Measurements from ENCODE around the gene OR5H1. TPM values are rescaled to one million over a fixed set of nuclear protein-coding genes. Genes with fewer than 3 reads are reported as not detected.
"Not testable (repeated sequence)": the region's sequence is repeated elsewhere in the genome, so short reads cannot be mapped to it uniquely, and the experiment has no call there.

OR5H1 gene
- not detected for total RNA-seq
- 0 reads per million in 2 donors for total RNA-seq

- no peak within 1 kb of the TSS for H3K4me3 Mint-ChIP-seq
- H3K27ac Mint-ChIP-seq, result no peak within 1 kb of the TSS
- H3K36me3 Mint-ChIP-seq (ENCODE audit: low read depth), result no peaks in the 10 kb centered on the region
- no peaks in the 10 kb centered on the region for H3K9me3 ChIP-seq (ENCODE audit: control insufficient read depth, low read length, poor library complexity, severe bottlenecking)
- no peaks in the 10 kb centered on the region for H3K4me1 Mint-ChIP-seq
- H3K27me3 Mint-ChIP-seq, result peaks cover 16% of the 10 kb centered on the region
- no peak for ATAC-seq
- DNase-seq, result no peak
These were observed at the start of gene OR5H1 for GRCh38 chr3:98130421-98130820. TSS of gene OR5H1 (plus strand) at chr3:98130721. CDS start at chr3:98132698, 1,977 bp downstream.

DNA sequence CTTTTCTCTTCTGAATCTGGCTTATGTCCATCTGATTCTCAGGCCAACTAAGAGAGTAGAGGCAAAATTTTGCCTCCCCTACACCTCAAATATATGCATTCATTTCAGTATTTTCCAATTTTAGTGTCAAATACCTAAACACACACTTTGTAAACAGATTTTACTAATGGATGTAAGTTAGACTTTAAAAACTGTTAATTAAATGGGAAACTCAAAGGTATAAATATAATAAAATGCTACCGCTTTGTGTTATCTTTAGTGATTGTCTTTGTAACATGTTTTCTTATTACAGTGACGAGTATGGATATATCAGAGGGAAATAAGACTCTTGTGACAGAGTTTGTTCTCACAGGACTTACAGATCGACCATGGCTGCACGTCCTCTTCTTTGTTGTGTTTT lies 43.6 kb upstream of the OR5H1 start, which contains the start of gene OR5AC2:
Gene OR5AC2 (plus strand): TSS at position 301 of the 400 bp plus-strand sequence. CDS start 0 bp downstream, at position 301.
- no peaks in the 10 kb centered on the region for H3K36me3 Mint-ChIP-seq (ENCODE audit: low read depth)
- no peaks in the 10 kb centered on the region for H3K4me1 Mint-ChIP-seq
- ATAC-seq (no peak), DNase-seq (no peak)
- no peak within 1 kb of the TSS for H3K27ac Mint-ChIP-seq
- no peak within 1 kb of the TSS for H3K4me3 Mint-ChIP-seq
- H3K9me3 ChIP-seq (ENCODE audit: control insufficient read depth, low read length, poor library complexity, severe bottlenecking), result no peaks in the 10 kb centered on the region
- H3K27me3 Mint-ChIP-seq, result peaks cover 6% of the 10 kb centered on the region

DNA sequence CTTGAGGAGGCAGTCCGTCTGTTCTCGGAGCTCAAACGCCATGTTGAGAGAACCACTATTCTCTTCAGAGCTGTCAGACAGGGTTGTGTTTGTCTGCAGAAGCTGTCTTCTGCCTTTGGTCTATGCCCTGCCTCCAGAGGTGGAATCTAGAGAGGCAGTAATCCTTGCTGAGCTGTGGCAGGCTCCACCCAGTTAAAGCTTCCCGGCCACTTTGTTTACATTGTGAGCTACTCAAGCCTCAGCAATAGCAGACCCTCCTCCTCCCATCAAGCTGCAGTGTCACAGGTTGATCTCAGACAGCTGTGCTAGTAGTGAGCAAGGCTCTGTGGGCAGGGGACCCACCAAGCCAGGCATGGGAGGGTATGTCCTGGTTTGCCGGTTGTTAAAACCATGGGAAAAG lies 34.6 kb upstream of the OR5H1 start:
- no peak overlapping the region for H3K27ac Mint-ChIP-seq
- no peaks in the 10 kb centered on the region for H3K36me3 Mint-ChIP-seq (ENCODE audit: low read depth)
- H3K4me3 Mint-ChIP-seq, result no peak overlapping the region
- no peaks in the 10 kb centered on the region for H3K4me1 Mint-ChIP-seq
- DNase-seq (no peak), ATAC-seq (no peak)
- H3K27me3 Mint-ChIP-seq, result no peaks in the 10 kb centered on the region
- no peaks in the 10 kb centered on the region for H3K9me3 ChIP-seq (ENCODE audit: control insufficient read depth, low read length, poor library complexity, severe bottlenecking)

DNA sequence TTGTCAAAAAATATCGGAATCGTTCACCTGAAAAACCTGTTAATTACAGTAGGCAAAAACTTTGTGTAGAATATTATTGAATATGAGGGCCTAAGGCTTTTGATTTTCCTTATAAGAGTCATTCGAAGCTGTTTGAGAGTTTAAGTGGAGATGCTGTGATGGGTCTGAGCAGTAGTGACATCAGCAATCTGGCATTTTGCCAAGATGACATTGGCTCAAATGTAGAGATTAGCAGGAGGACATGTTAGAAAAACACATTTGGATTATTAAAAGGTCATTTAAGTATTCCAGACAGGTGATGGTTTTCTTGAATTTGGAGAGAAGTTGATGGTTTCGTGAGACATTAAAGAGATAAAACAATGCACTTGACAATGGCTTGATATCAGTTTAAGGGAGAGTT lies 30.7 kb upstream of the OR5H1 start:
- peaks cover 4% of the 10 kb centered on the region for H3K27me3 Mint-ChIP-seq
- no peak overlapping the region for H3K4me3 Mint-ChIP-seq
- H3K36me3 Mint-ChIP-seq (ENCODE audit: low read depth), result no peaks in the 10 kb centered on the region
- DNase-seq (no peak), ATAC-seq (no peak)
- H3K9me3 ChIP-seq (ENCODE audit: control insufficient read depth, low read length, poor library complexity, severe bottlenecking), result no peaks in the 10 kb centered on the region
- H3K4me1 Mint-ChIP-seq, result no peaks in the 10 kb centered on the region
- H3K27ac Mint-ChIP-seq, result no peak overlapping the region

DNA sequence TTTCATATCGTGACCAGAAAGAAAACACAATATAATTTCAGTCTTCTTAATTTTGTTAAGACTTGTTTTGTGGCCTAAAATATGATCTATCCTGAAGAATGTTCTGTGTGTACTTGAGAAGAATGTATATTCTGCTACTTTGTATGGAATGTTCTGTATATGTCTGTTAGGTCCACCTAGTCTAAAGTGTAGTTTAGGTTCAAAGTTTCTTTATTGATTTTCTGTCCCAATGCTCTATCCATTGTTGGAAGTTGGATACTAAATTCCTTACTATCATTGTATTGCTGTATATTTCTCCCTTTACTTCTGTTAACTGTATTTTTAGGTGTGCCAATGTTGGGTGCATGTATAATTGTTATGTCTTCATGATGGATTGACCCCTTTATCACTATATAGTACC lies 22.4 kb upstream of the OR5H1 start:
- Mint-ChIP-seq H3K27me3 (peaks cover 9% of the 10 kb centered on the region), H3K4me3 (no peak overlapping the region), H3K27ac (no peak overlapping the region), H3K36me3 (ENCODE audit: low read depth) (peaks cover 2% of the 10 kb centered on the region), H3K4me1 (no peaks in the 10 kb centered on the region)
- no peak for DNase-seq
- ATAC-seq, result no peak
- H3K9me3 ChIP-seq (ENCODE audit: control insufficient read depth, low read length, poor library complexity, severe bottlenecking), result no peaks in the 10 kb centered on the region

DNA sequence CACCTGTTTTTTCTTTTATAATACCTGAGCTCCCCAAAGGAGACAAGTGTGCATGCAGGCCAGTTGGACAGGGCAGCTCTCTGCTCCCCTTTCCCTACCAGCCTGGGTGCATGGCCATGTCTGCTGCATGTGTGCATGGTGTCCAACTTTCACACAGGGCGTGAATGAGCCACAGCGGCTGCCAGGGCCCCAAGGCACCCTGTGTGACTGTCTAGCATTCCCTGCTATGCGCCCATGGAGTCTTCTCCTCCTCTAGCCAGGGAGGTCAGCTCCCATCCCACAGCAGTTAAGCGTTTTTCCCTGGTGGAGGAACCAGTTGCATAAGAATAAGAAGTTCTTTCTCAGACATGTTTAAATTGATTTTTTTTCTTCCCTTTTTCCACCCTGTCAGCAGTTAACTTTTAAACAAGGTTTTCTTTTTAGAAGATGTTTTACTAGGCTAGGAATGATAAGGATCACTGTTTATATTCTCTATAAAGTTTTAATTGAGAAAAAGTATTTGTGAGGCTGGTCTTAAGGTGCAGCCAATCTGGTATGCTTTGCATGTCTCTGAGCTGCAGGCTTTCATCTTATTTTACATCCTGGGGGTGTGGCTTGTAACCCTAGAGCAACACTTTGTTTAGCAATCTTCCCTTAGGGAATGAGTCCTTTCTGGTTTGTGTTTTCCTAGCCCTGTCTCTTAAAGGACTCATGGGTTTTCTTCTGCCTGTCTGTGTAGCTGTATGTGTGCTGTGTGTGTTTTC lies 20.5 kb upstream of the OR5H1 start:
- H3K36me3 Mint-ChIP-seq (ENCODE audit: low read depth), result peaks cover 2% of the 10 kb centered on the region
- H3K27ac Mint-ChIP-seq, result no peak overlapping the region
- H3K9me3 ChIP-seq (ENCODE audit: control insufficient read depth, low read length, poor library complexity, severe bottlenecking), result no peaks in the 10 kb centered on the region
- H3K4me3 Mint-ChIP-seq, result no peak overlapping the region
- DNase-seq, result no peak
- peaks cover 3% of the 10 kb centered on the region for H3K27me3 Mint-ChIP-seq
- ATAC-seq, result no peak
- H3K4me1 Mint-ChIP-seq, result no peaks in the 10 kb centered on the region

DNA sequence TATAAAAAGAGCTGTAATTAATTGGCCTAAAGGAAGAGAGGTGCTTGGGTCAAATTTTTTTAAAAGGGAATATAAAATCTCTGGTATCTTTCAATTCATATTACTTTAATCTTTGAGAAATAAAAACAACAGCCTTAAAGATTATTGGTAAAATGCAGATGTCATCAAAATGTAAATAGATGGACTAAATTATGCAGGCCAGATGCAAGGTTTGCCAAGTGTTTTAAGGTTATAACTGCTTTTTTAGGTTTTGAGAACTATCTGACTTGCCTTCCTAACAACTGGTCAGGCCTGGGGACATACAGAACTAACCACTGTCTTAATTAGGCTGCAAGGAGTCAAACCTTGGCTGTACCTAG lies 20.0 kb upstream of the OR5H1 start:
- Mint-ChIP-seq H3K4me3 (no peak overlapping the region), H3K27ac (no peak overlapping the region), H3K4me1 (no peaks in the 10 kb centered on the region), H3K36me3 (ENCODE audit: low read depth) (peaks cover 2% of the 10 kb centered on the region), H3K27me3 (peaks cover under 1% of the 10 kb centered on the region)
- no peaks in the 10 kb centered on the region for H3K9me3 ChIP-seq (ENCODE audit: control insufficient read depth, low read length, poor library complexity, severe bottlenecking)
- DNase-seq, result no peak
- no peak for ATAC-seq

DNA sequence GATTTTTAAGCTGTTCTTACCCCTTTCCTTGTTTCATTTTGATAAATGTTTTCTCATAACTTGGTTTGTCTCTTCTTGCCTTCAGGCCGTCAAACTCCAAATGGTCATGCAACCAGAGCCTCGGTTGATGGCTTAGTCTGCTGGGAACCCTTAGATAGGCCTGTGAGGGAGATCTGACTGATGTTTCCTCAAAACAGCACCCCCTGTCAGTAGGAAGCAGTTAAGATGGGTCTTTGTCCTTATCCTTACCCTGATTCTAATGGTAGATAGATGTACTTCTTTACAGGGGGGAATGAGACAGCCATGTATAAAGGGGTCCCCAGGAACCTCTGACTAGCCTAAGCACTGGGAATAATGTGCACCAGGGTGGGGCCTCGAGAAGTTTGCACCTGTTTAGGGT lies 16.3 kb upstream of the OR5H1 start:
- H3K9me3 ChIP-seq (ENCODE audit: control insufficient read depth, low read length, poor library complexity, severe bottlenecking), result no peaks in the 10 kb centered on the region
- no peak for DNase-seq
- no peak for ATAC-seq
- Mint-ChIP-seq H3K4me3 (no peak overlapping the region), H3K4me1 (no peaks in the 10 kb centered on the region), H3K27me3 (peaks cover 13% of the 10 kb centered on the region), H3K27ac (no peak overlapping the region), H3K36me3 (ENCODE audit: low read depth) (no peaks in the 10 kb centered on the region)

- Mint-ChIP-seq H3K27me3 (peaks cover 13% of the 10 kb centered on the region), H3K36me3 (ENCODE audit: low read depth) (no peaks in the 10 kb centered on the region), H3K27ac (no peak overlapping the region), H3K4me1 (no peaks in the 10 kb centered on the region), H3K4me3 (no peak overlapping the region)
- no peak for ATAC-seq
- no peaks in the 10 kb centered on the region for H3K9me3 ChIP-seq (ENCODE audit: control insufficient read depth, low read length, poor library complexity, severe bottlenecking)
- DNase-seq, result no peak
These were observed 14.8 kb upstream of the OR5H1 start for GRCh38 chr3:98115717-98116116.

DNA sequence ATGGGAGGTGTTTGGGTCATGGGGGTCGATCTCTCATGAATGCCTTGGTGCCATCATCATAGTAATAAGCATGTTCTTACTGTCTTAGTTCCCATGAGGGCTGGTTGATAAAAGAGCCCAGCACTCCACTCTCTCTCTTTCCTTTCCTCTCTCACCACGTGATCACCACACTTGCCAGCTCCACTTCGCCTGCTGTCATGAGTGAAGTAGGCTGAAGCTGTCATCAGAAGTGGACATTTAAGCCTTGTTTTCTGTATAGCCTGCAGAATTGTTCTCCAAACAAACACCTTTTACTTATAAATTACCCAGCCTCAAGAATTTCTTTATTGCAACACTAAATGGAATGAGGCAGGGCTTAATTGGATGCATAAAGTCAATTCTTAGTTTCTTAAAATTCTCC lies 6.1 kb downstream of the OR5H1 start:
- H3K9me3 ChIP-seq (ENCODE audit: control insufficient read depth, low read length, poor library complexity, severe bottlenecking), result no peaks in the 10 kb centered on the region
- H3K27me3 Mint-ChIP-seq, result peaks cover 30% of the 10 kb centered on the region
- H3K4me3 Mint-ChIP-seq, result no peak overlapping the region
- H3K4me1 Mint-ChIP-seq, result no peaks in the 10 kb centered on the region
- no peaks in the 10 kb centered on the region for H3K36me3 Mint-ChIP-seq (ENCODE audit: low read depth)
- no peak for ATAC-seq
- no peak for DNase-seq
- H3K27ac Mint-ChIP-seq, result no peak overlapping the region

DNA sequence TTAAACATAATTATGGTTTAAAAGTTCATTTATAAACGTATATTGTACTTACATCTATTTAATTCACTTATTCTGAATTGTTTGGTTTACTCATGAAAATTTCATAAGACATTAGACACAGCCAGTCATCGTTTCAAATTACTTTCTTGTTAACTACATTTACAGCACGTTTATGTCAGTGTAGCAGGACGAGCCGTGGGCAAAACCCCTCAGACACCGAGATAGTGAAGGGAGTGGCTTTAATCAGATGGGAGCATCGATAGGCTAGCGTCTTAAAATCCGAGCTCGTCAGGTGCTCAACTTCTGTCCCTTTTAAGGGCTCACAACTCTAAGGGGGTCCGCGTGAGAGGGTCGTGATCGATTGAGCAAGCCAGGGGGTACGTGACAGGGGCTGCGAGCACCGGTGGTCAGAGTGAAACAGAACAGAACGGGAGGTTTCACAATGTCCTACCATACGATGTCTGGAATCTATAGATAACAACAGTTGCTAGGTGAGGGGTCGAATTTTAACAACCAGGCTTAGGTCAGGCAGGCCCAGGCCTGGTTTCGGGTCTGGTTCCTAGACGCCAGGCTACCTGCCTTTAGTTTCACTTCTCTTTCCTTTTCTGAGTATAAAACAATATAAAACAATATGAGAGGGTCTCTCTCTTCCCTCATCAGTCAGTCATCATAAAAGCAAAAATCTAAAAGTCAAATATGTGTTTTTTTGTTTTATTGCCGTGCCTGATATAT lies 7.5 kb downstream of the OR5H1 start:
- DNase-seq; H3K9me3 ChIP-seq (ENCODE audit: control insufficient read depth, low read length, poor library complexity, severe bottlenecking); H3K36me3 Mint-ChIP-seq (ENCODE audit: low read depth); H3K4me1 Mint-ChIP-seq; H3K4me3 Mint-ChIP-seq; ATAC-seq; H3K27ac Mint-ChIP-seq: not testable (repeated sequence)
- peaks cover 25% of the 10 kb centered on the region for H3K27me3 Mint-ChIP-seq

GRCh38 chr3:98140531-98140930 lies 10.0 kb downstream of the OR5H1 start:
- Mint-ChIP-seq H3K4me3 (no peak overlapping the region), H3K27me3 (peaks cover 24% of the 10 kb centered on the region), H3K4me1 (peaks cover 2% of the 10 kb centered on the region), H3K27ac (no peak overlapping the region), H3K36me3 (ENCODE audit: low read depth) (no peaks in the 10 kb centered on the region)
- ATAC-seq, result no peak
- H3K9me3 ChIP-seq (ENCODE audit: control insufficient read depth, low read length, poor library complexity, severe bottlenecking), result no peaks in the 10 kb centered on the region
- no peak for DNase-seq

- Mint-ChIP-seq H3K36me3 (ENCODE audit: low read depth) (no peaks in the 10 kb centered on the region), H3K4me3 (no peak within 1 kb of the TSS), H3K27me3 (peaks cover 11% of the 10 kb centered on the region), H3K4me1 (peaks cover 2% of the 10 kb centered on the region), H3K27ac (no peak within 1 kb of the TSS)
- ATAC-seq, result no peak
- DNase-seq, result no peak
- no peaks in the 10 kb centered on the region for H3K9me3 ChIP-seq (ENCODE audit: control insufficient read depth, low read length, poor library complexity, severe bottlenecking)
These were observed 16.7 kb downstream of the OR5H1 start, which contains the start of gene OR5H14 for GRCh38 chr3:98147179-98147578. TSS of gene OR5H14 (plus strand) at chr3:98147479. CDS start at chr3:98149386, 1,907 bp downstream.

GRCh38 chr3:98148751-98149150 lies 18.2 kb downstream of the OR5H1 start:
- no peak for ATAC-seq

More at GRCh38 chr3:98148751-98149150, 18.2 kb downstream of the OR5H1 start:
- Mint-ChIP-seq H3K36me3 (ENCODE audit: low read depth) (no peaks in the 10 kb centered on the region), H3K27me3 (peaks cover 7% of the 10 kb centered on the region), H3K4me3 (no peak overlapping the region), H3K27ac (no peak overlapping the region), H3K4me1 (no peaks in the 10 kb centered on the region)
- no peak for DNase-seq
- no peaks in the 10 kb centered on the region for H3K9me3 ChIP-seq (ENCODE audit: control insufficient read depth, low read length, poor library complexity, severe bottlenecking)
